GM12872 (cell line): ENCODE results near the gene ZNF697.

ENCODE experiments used
- CTCF ChIP-seq: IDR thresholded peaks from 3 replicates; pipeline ENCODE4 v1.5.1; 2011; ENCODE audit warnings: low read depth, mild to moderate bottlenecking, low read length, moderate library complexity; ENCODE audit not compliant: insufficient read depth

ZNF697 gene

GRCh38 chr1:119647734-119648619 lies at the start of gene ZNF697:
TSS of gene ZNF697 (minus strand) at chr1:119648266. CDS start at chr1:119626100, 22,166 bp downstream.
- TF ChIP-seq CTCF: no peak

- TF ChIP-seq CTCF: no peak
These were observed 49.5 kb upstream of the ZNF697 start for GRCh38 chr1:119697598-119697997.

- no peak for TF ChIP-seq CTCF
These were observed 41.4 kb upstream of the ZNF697 start for GRCh38 chr1:119689511-119689910.

GRCh38 chr1:119688810-119689209 lies 40.7 kb upstream of the ZNF697 start:
- TF ChIP-seq CTCF: no peak

- no peak for TF ChIP-seq CTCF
These were observed 39.5 kb upstream of the ZNF697 start for GRCh38 chr1:119687434-119688079.

GRCh38 chr1:119686661-119687060 lies 38.6 kb upstream of the ZNF697 start:
- TF ChIP-seq CTCF: no peak

- TF ChIP-seq CTCF: no peak
These were observed 35.8 kb upstream of the ZNF697 start for GRCh38 chr1:119683893-119684292.
